H9 (cell line): ENCODE data around the gene OR6Q1. TPM values are rescaled to one million over a fixed set of nuclear protein-coding genes. Genes with fewer than 3 reads are reported as not detected.

Experiments used
- DNase-seq: peaks from one replicate; pipeline ENCODE4 v3.0.0-alpha.2; 2017
- H2AFZ ChIP-seq: one replicate; pipeline ENCODE4 v1.6.1; 2013; ENCODE audit warnings: mild to moderate bottlenecking, low read length, control low read depth, moderate library complexity
- H2AK5ac ChIP-seq: 2 replicates; pipeline ENCODE4 v1.6.1; 2013; ENCODE audit warnings: low read length, control low read depth, mixed read lengths; ENCODE audit not compliant: insufficient read length
- H2BK120ac ChIP-seq: one replicate; pipeline ENCODE4 v1.6.1; 2013; ENCODE audit warnings: low read depth, mild to moderate bottlenecking, low read length, control low read depth, inconsistent platforms; ENCODE audit not compliant: poor library complexity, severe bottlenecking
- H2BK12ac ChIP-seq: 2 replicates; pipeline ENCODE4 v1.6.1; 2013; ENCODE audit warnings: low read length, control low read depth, mixed read lengths, low read depth; ENCODE audit not compliant: insufficient read length
- H2BK15ac ChIP-seq: 2 replicates; pipeline ENCODE4 v1.6.1; 2013; ENCODE audit warnings: low read depth, low read length, control low read depth
- H2BK20ac ChIP-seq: one replicate; pipeline ENCODE4 v1.6.1; 2013; ENCODE audit warnings: low read depth, mild to moderate bottlenecking, low read length, control low read depth, inconsistent platforms; ENCODE audit not compliant: poor library complexity, severe bottlenecking
- H2BK5ac ChIP-seq: 2 replicates; pipeline ENCODE4 v1.6.1; 2013; ENCODE audit warnings: low read length, control low read depth, mixed read lengths; ENCODE audit not compliant: insufficient read length
- H3K14ac ChIP-seq: 2 replicates; pipeline ENCODE4 v1.6.1; 2013; ENCODE audit warnings: low read length, control low read depth; ENCODE audit not compliant: insufficient read depth
- H3K18ac ChIP-seq: 2 replicates; pipeline ENCODE4 v1.6.1; 2013; ENCODE audit warnings: low read depth, mild to moderate bottlenecking, mixed read lengths, low read length, control low read depth; ENCODE audit not compliant: insufficient read length
- H3K23ac ChIP-seq: 2 replicates; pipeline ENCODE4 v1.6.1; 2013; ENCODE audit warnings: low read length, control low read depth, mixed read lengths, low read depth; ENCODE audit not compliant: insufficient read length
- H3K23me2 ChIP-seq: 2 replicates; pipeline ENCODE4 v1.6.1; 2013; ENCODE audit warnings: low read depth, mild to moderate bottlenecking, mixed read lengths, low read length, control low read depth; ENCODE audit not compliant: insufficient read length, poor library complexity, severe bottlenecking
- H3K27ac ChIP-seq: 2 replicates; pipeline ENCODE4 v1.5.1; 2013; ENCODE audit warnings: low read length, control low read depth, mixed read lengths, low read depth; ENCODE audit not compliant: insufficient read length
- H3K27me3 ChIP-seq: 2 replicates; pipeline ENCODE4 v1.6.1; 2013; ENCODE audit warnings: low read length, control low read depth, inconsistent platforms; ENCODE audit not compliant: insufficient read depth
- H3K4ac ChIP-seq: 2 replicates; pipeline ENCODE4 v1.6.1; 2013; ENCODE audit warnings: low read depth, mild to moderate bottlenecking, control low read depth, inconsistent platforms, low read length, moderate library complexity
- H3K4me1 ChIP-seq: 2 replicates; pipeline ENCODE4 v1.6.1; 2013; ENCODE audit warnings: low read length, control low read depth, inconsistent platforms; ENCODE audit not compliant: insufficient read depth
- H3K4me2 ChIP-seq: 2 replicates; pipeline ENCODE4 v1.6.1; 2013; ENCODE audit warnings: low read length, control low read depth, mixed read lengths; ENCODE audit not compliant: insufficient read length, insufficient read depth
- H3K56ac ChIP-seq: 2 replicates; pipeline ENCODE4 v1.6.1; 2013; ENCODE audit warnings: low read depth, mild to moderate bottlenecking, mixed read lengths, low read length, control low read depth; ENCODE audit not compliant: insufficient read length
- H3K79me1 ChIP-seq: 2 replicates; pipeline ENCODE4 v1.6.1; 2013; ENCODE audit warnings: low read depth, mild to moderate bottlenecking, moderate library complexity, low read length, control low read depth, inconsistent platforms; ENCODE audit not compliant: insufficient read depth, poor library complexity, severe bottlenecking
- H3K79me2 ChIP-seq: 2 replicates; pipeline ENCODE4 v1.6.1; 2013; ENCODE audit warnings: low read length, control low read depth, inconsistent platforms; ENCODE audit not compliant: insufficient read depth
- H3K9ac ChIP-seq: 2 replicates; pipeline ENCODE4 v1.6.1; 2013; ENCODE audit warnings: low read length, control low read depth, mixed read lengths; ENCODE audit not compliant: insufficient read length; ENCODE audit errors: extremely low read depth
- H3K9me3 ChIP-seq: one replicate; pipeline ENCODE4 v1.6.1; 2013; ENCODE audit warnings: low read depth, low read length, inconsistent platforms; ENCODE audit not compliant: control insufficient read depth
- H3T11ph ChIP-seq: one replicate; pipeline ENCODE4 v1.6.1; 2013; ENCODE audit warnings: mild to moderate bottlenecking, low read length, control low read depth, inconsistent platforms
- H4K20me1 ChIP-seq: one replicate; pipeline ENCODE4 v1.6.1; 2013; ENCODE audit not compliant: control insufficient read depth, insufficient read length, insufficient read depth
- H4K5ac ChIP-seq: 2 replicates; pipeline ENCODE4 v1.6.1; 2013; ENCODE audit warnings: low read depth, mild to moderate bottlenecking, mixed read lengths, low read length, control low read depth; ENCODE audit not compliant: insufficient read length
- H4K8ac ChIP-seq: replicated peaks from 2 replicates; pipeline ENCODE4 v1.6.1; 2013; ENCODE audit warnings: low read length, control low read depth, mixed read lengths, low read depth; ENCODE audit not compliant: insufficient read length
- H4K91ac ChIP-seq: 2 replicates; pipeline ENCODE4 v1.6.1; 2013; ENCODE audit warnings: low read depth, mild to moderate bottlenecking, moderate library complexity, mixed read lengths, low read length, control low read depth; ENCODE audit not compliant: insufficient read length
- H3K27ac Mint-ChIP-seq, 3 experiments: 2 replicates in 2 of 3; 3 replicates in 1 of 3; pipeline ENCODE4 v1.8.0; 2020 to 2021; ENCODE audit warnings: mixed read lengths in 3 of 3, mild to moderate bottlenecking in 1 of 3, moderate library complexity in 1 of 3
- H3K27me3 Mint-ChIP-seq: 2 replicates; pipeline ENCODE4 v1.8.0; 2021; ENCODE audit warnings: low read depth, mild to moderate bottlenecking, moderate library complexity, mixed read lengths
- H3K36me3 Mint-ChIP-seq, 3 experiments: 2 replicates in 2 of 3; 3 replicates in 1 of 3; pipeline ENCODE4 v1.8.0; 2020 to 2021; ENCODE audit warnings: low read depth in 3 of 3, mixed read lengths in 3 of 3; ENCODE audit not compliant: insufficient read depth in 1 of 3
- H3K4me1 Mint-ChIP-seq, 2 experiments: 2 replicates each; pipeline ENCODE4 v1.8.0; 2020; ENCODE audit warnings: mixed read lengths in 2 of 2
- H3K4me3 Mint-ChIP-seq, 2 experiments: 2 replicates in 1 of 2; 3 replicates in 1 of 2; pipeline ENCODE4 v1.8.0; 2020 to 2021; ENCODE audit warnings: mild to moderate bottlenecking in 2 of 2, mixed read lengths in 2 of 2, moderate library complexity in 1 of 2
- H3K9me3 Mint-ChIP-seq, 2 experiments: 2 replicates in 1 of 2; 3 replicates in 1 of 2; pipeline ENCODE4 v1.8.0; 2020; ENCODE audit warnings: mild to moderate bottlenecking in 2 of 2, mixed read lengths in 2 of 2, moderate library complexity in 1 of 2
- CTCF ChIP-seq: fragments of 200-600 bp; sonication (generic); conservative IDR thresholded peaks from 3 replicates; pipeline ENCODE4 v1.8.0; 2021; ENCODE audit warnings: antibody characterized with exemption, mild to moderate bottlenecking
- WGBS: extraction: QIAGEN DNeasy Blood & Tissue Kit; methylation state at CpG from one replicate; pipeline ENCODE4 v1.1.7; 2013; ENCODE audit warnings: missing lambda C conversion rate, low lambda C conversion rate, mixed read lengths; ENCODE audit not compliant: insufficient read length; ENCODE audit errors: extremely low coverage; 5-methylcytosine and 5-hydroxymethylcytosine counted together
- total RNA-seq: library from RNA; stranded (reverse); gene quantifications from 2 replicates; pipeline ENCODE4 v1.2.1, GENCODE V29; 2021

The OR6Q1 gene
- total RNA-seq, 1 experiment from 2014 or later = not detected

DNA sequence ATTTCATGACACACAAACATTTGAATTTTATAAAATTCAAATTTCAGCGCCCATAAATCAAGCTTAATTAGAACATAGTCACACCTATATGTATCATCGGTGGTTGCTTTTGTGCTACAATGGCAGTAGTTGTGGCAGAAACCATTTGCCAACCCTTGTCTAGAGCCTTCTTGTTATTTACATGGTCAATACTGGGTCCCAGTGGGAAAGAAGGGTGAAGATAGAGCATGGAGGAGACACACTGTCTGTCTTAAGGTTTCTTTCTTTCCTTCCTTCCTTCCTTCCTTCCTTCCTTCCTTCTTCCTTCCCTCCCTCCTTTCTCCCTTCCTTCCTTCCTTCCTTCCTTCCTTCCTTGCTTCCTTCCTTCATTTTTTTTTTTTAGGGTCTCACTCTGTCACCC lies 3.7 kb downstream of the OR6Q1 start:
- no peaks in the 10 kb centered on the region for H3K9me3 ChIP-seq
- H3K14ac ChIP-seq = no peak overlapping the region
- no peak overlapping the region for H4K91ac ChIP-seq
- H2BK120ac ChIP-seq = no peak overlapping the region
- H3K79me2 ChIP-seq = no peaks in the 10 kb centered on the region
- no peak overlapping the region for H3K4ac ChIP-seq
- Mint-ChIP-seq H3K4me1 (no peaks in the 10 kb centered on the region), H3K27ac (no peak overlapping the region), H3K4me3 (no peak overlapping the region), H3K9me3 (peaks cover 17 to 23% of the 10 kb centered on the region in 2 experiments; a peak in 4 of 5 replicates), H3K36me3 (peaks cover 0 to 7% (median 0%) of the 10 kb centered on the region in 3 experiments; a peak in 2 of 7 replicates), H3K27me3 (no peaks in the 10 kb centered on the region)
- TF ChIP-seq CTCF = no peak
- no peak overlapping the region for H2AK5ac ChIP-seq
- H2BK15ac ChIP-seq = no peak overlapping the region
- no peaks in the 10 kb centered on the region for H3K27me3 ChIP-seq
- H3K56ac ChIP-seq = no peak overlapping the region
- no peak overlapping the region for H3T11ph ChIP-seq
- no peak overlapping the region for H4K5ac ChIP-seq
- H3K23ac ChIP-seq = no peak overlapping the region
- H3K27ac ChIP-seq = no peak overlapping the region
- no peaks in the 10 kb centered on the region for H3K23me2 ChIP-seq
- H3K18ac ChIP-seq = no peak overlapping the region
- no peaks in the 10 kb centered on the region for H3K4me1 ChIP-seq
- no peak overlapping the region for H2BK5ac ChIP-seq
- DNase-seq = no peak
- no peaks in the 10 kb centered on the region for H4K20me1 ChIP-seq
- H2BK12ac ChIP-seq = no peak overlapping the region
- H4K8ac ChIP-seq = no peak overlapping the region
- no CpG with 5 or more reads among the region's 2 CpGs for WGBS
- H3K9ac ChIP-seq = no peak overlapping the region
- H2BK20ac ChIP-seq = no peak overlapping the region
- no peaks in the 10 kb centered on the region for H3K79me1 ChIP-seq
- no peak overlapping the region for H2AFZ ChIP-seq
- no peak overlapping the region for H3K4me2 ChIP-seq
